Thoracic aorta endothelial cell (primary cell): ENCODE data around the gene PACSIN3. TPM values are rescaled to one million over a fixed set of nuclear protein-coding genes. Genes with fewer than 3 reads are reported as not detected.

Source experiments
- small RNA-seq: library from RNA; depleted of rRNA; stranded (forward); fragments of <200 nt; gene quantifications from one replicate; pipeline ENCODE3, GENCODE V24; 2012
- total RNA-seq: library from RNA; depleted of rRNA; stranded (reverse); fragments of >200 nt; gene quantifications from 2 replicates; pipeline ENCODE4 v1.2.3, GENCODE V29; 2012

Gene PACSIN3
- 13.0 and 14.6 TPM in 2 replicates for total RNA-seq

GRCh38 chr11:47186076-47186699 lies at the start of gene PACSIN3:
Gene PACSIN3 (minus strand): TSS chr11:47186434. CDS start chr11:47182727, 3,707 bp downstream.

DNA sequence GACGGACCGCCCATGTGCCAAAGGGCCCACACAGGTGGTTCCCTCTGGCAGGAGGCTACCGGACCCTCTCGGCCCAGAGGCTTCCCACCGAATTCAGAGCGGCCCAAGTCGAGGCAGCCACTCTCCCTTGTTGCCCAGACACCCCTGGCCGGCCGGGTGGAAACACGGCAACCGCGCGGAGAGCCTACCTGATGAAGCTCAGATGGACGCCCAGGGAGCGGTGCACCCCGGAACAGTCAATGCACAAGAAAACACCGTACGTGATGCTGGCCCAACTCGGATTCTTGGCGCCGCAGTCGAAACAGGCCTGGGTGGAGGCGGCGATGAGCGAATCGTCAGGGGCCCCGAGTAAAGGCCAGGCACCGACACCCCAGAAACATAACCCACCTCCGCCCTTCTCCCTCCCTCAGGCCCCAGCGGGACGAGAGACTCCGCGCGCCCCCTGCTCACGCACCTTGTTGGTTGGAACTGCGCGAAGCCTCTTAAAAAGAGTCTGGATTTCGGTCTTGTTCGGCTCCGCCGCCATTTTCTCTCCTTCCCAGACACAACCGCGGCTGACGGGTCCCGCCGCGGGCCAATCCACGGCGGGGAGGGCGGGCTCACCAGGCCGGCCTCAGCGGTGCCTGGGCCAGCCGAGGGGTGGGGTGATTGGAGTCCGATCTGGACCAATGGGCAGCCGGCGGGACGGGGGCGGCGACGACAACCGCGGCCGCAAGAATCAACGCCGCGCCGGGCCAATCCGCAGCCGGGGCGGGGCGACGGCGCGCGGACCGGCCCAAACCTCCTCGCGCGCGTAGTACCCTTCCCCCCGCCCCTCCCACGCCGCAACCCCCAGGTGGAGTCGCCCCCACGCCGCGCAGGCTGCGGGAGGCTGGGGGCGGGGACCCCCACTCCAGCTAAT lies 9.7 kb downstream of the PACSIN3 start, which contains the start of gene ARFGAP2:
ARFGAP2 (minus strand) TSS at position 552 of the 901 bp plus-strand sequence; CDS start at position 526, 26 bp downstream.

Small RNA genes lying within 50 kb of the gene (small RNA-seq; reads per million reads assigned to genes)
- not detected for gene MIR6745

Other genes starting within 250 kb of the PACSIN3 start
- 20.6 and 26.9 TPM in 2 replicates for gene CSTPP1, start 249.7 kb downstream of the PACSIN3 start, total RNA-seq
- 113 and 145 TPM in 2 replicates for gene ARFGAP2, start 9.6 kb downstream of the PACSIN3 start, total RNA-seq
- gene DDB2, start 28.5 kb upstream of the PACSIN3 start, total RNA-seq: 85.0 and 103 TPM in 2 replicates
- 23.5 and 27.3 TPM in 2 replicates for gene ACP2, start 62.4 kb upstream of the PACSIN3 start, total RNA-seq
- gene NR1H3, start 71.6 kb upstream of the PACSIN3 start, total RNA-seq: 2.8 and 3.2 TPM in 2 replicates
- gene MADD, start 83.7 kb upstream of the PACSIN3 start, total RNA-seq: 20.5 and 25.5 TPM in 2 replicates
- not detected in 2 replicates for gene MYBPC3, start 166.3 kb upstream of the PACSIN3 start, total RNA-seq
- not detected in 2 replicates for gene SPI1, start 192.1 kb upstream of the PACSIN3 start, total RNA-seq
- gene SLC39A13, start 222.2 kb upstream of the PACSIN3 start, total RNA-seq: 49.7 and 51.1 TPM in 2 replicates
- gene PSMC3, start 240.0 kb upstream of the PACSIN3 start, total RNA-seq: 165 and 178 TPM in 2 replicates